OCI-LY7 (cell line): ENCODE data around the gene NTF4.
"Not testable (repeated sequence)": the region's sequence is repeated elsewhere in the genome, so short reads cannot be mapped to it uniquely, and the experiment has no call there.

ENCODE experiments used
- CTCF ChIP-seq: fragments of 200-600 bp; sonication (generic); conservative IDR thresholded peaks from 2 replicates; pipeline ENCODE4 v1.5.1; 2014; ENCODE audit warnings: mild to moderate bottlenecking, antibody characterized with exemption, low read length, moderate library complexity, mixed read lengths
- EZH2phosphoT487 ChIP-seq: fragments of 200-600 bp; sonication (generic); IDR thresholded peaks from 2 replicates; pipeline ENCODE4 v1.6.1; 2018; ENCODE audit warnings: low read depth, borderline replicate concordance, mild to moderate bottlenecking, mixed run types, antibody characterized with exemption, low read length, moderate library complexity, mixed read lengths

GRCh38 chr19:49039736-49040135, 24.9 kb downstream of the NTF4 start:
- not testable (repeated sequence) for TF ChIP-seq CTCF, EZH2phosphoT487
